Measurements from ENCODE around the gene KIAA1143. TPM values are rescaled to one million over a fixed set of nuclear protein-coding genes. Genes with fewer than 3 reads are reported as not detected.

KIAA1143 gene
- total RNA-seq, 2 experiments from 2014 or later = 18.7 to 39.1 TPM

GRCh38 chr3:44764248-44764647 lies 2.8 kb upstream of the KIAA1143 start:
- peaks cover 26% of the 10 kb centered on the region; the same call in 1 of the 2 replicates for H3K9me3 ChIP-seq (ENCODE audit: low read length)
- H3K4me3 ChIP-seq (ENCODE audit: low read depth, low read length, poor library complexity, severe bottlenecking) = no peak overlapping the region
- BruUV-seq (replicated peaks) = no TSS peak
- no peak overlapping the region for H2AFZ ChIP-seq (ENCODE audit: low read length)
- intact Hi-C loops (cut with micrococcal nuclease; ENCODE audit: unreplicated experiment) = loop anchor here (5.0 to 10.0 kb wide), 2 partner anchors 137 to 1331 kb away; partner anchors contain the start of gene ZNF197
- no peak overlapping the region for H3K27ac ChIP-seq (ENCODE audit: low read depth, low read length, poor library complexity, severe bottlenecking)
- H3K36me3 ChIP-seq (ENCODE audit: insufficient read depth, low read length) = peaks cover 67% of the 10 kb centered on the region
- TF ChIP-seq EZH2phosphoT487 (IDR thresholded peaks at IDR 0.05; ENCODE audit: borderline replicate concordance, low read depth, low read length) (no peak), CTCF (conservative IDR thresholded peaks at IDR 0.05; ENCODE audit: low read length) (no peak)
- ChIA-PET CTCF (ENCODE audit: unreplicated experiment) (no interaction called here), POLR2A (interaction anchor here (0.7 kb wide), 1 partner anchor 19 kb away, joined by 3 read pairs; no protein-coding TSS in a partner anchor)
- H3K4me2 ChIP-seq (ENCODE audit: low read length) = no peak overlapping the region
- no peaks in the 10 kb centered on the region for H4K20me1 ChIP-seq (ENCODE audit: insufficient read depth, low read length)
- H3K4me1 ChIP-seq (ENCODE audit: insufficient read depth, low read length, poor library complexity, severe bottlenecking) = peaks cover 12% of the 10 kb centered on the region
- H3K9me2 ChIP-seq (ENCODE audit: insufficient read depth, low read length) = no peaks in the 10 kb centered on the region
- DNase-seq (ENCODE audit: low spot score) = no peak
- H3K79me2 ChIP-seq (ENCODE audit: insufficient read depth, low read depth, low read length) = peaks cover 86% of the 10 kb centered on the region

DNA sequence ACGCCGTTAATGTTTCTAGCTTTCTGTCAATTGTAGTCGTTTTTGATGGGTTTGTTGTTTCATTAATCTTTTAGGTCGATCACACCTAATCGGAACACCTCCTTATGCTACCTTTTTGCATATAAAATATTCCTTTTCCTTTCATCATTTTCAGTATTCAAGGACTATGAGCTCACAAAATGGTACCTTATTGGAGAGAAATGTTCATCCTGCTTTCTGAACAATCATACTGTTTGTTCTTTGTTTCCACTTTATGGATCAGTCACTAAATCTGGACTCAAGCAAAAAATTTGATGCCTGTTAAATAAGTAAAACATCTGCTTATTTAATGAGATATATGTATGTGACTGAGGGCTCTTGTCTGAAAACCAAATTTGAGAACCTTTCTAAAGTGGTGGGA lies 1.3 kb upstream of the KIAA1143 start:
- H3K4me3 ChIP-seq (ENCODE audit: low read depth, low read length, poor library complexity, severe bottlenecking) = peak overlapping the region; percentile 84
- H4K20me1 ChIP-seq (ENCODE audit: insufficient read depth, low read length) = no peaks in the 10 kb centered on the region
- H2AFZ ChIP-seq (ENCODE audit: low read length) = peak overlapping the region; percentile 60; the same call in 1 of the 2 replicates
- no TSS peak for BruUV-seq (replicated peaks)
- intact Hi-C loops (cut with micrococcal nuclease; ENCODE audit: unreplicated experiment) = loop anchor here (2.0 to 10.0 kb wide), 3 partner anchors 135 to 1332 kb away; partner anchors contain the start of gene ZNF197
- peaks cover 67% of the 10 kb centered on the region for H3K36me3 ChIP-seq (ENCODE audit: insufficient read depth, low read length)
- CTCF ChIA-PET (ENCODE audit: unreplicated experiment) = no interaction called here
- peaks cover 12% of the 10 kb centered on the region for H3K4me1 ChIP-seq (ENCODE audit: insufficient read depth, low read length, poor library complexity, severe bottlenecking)
- peak overlapping the region; percentile 62 for H3K27ac ChIP-seq (ENCODE audit: low read depth, low read length, poor library complexity, severe bottlenecking)
- TF ChIP-seq CTCF (conservative IDR thresholded peaks at IDR 0.05; ENCODE audit: low read length) = no peak
- TF ChIP-seq EZH2phosphoT487 (IDR thresholded peaks at IDR 0.05; ENCODE audit: borderline replicate concordance, low read depth, low read length) = no peak
- peaks cover 88% of the 10 kb centered on the region for H3K79me2 ChIP-seq (ENCODE audit: insufficient read depth, low read depth, low read length)
- H3K9me2 ChIP-seq (ENCODE audit: insufficient read depth, low read length) = no peaks in the 10 kb centered on the region
- peak overlapping the region; percentile 81 for H3K4me2 ChIP-seq (ENCODE audit: low read length)
- DNase-seq (ENCODE audit: low spot score) = peak; percentile 3
- POLR2A ChIA-PET = interaction anchor here (0.6 to 1.5 kb wide), 8 partner anchors 9 to 424 kb away, joined by 3 to 10 read pairs (median 4); partner anchors contain the start of gene TCAIM
- peaks cover 39% of the 10 kb centered on the region for H3K9me3 ChIP-seq (ENCODE audit: low read length)

GRCh38 chr3:44762170-44762677 lies 805 bp upstream of the KIAA1143 start:
- POLR2A ChIA-PET = interaction anchor here (0.6 to 1.5 kb wide), 8 partner anchors 10 to 424 kb away, joined by 3 to 10 read pairs (median 4); partner anchors contain the start of gene TCAIM
- peak; percentile 18 for DNase-seq (ENCODE audit: low spot score)
- peak overlapping the region; percentile 84 for H3K4me3 ChIP-seq (ENCODE audit: low read depth, low read length, poor library complexity, severe bottlenecking)
- no peaks in the 10 kb centered on the region for H4K20me1 ChIP-seq (ENCODE audit: insufficient read depth, low read length)
- H3K36me3 ChIP-seq (ENCODE audit: insufficient read depth, low read length) = peaks cover 68% of the 10 kb centered on the region
- intact Hi-C loops (cut with micrococcal nuclease; ENCODE audit: unreplicated experiment) = loop anchor here (2.0 to 10.0 kb wide), 3 partner anchors 135 to 1333 kb away; partner anchors contain the start of gene ZNF197
- no peak for TF ChIP-seq EZH2phosphoT487 (IDR thresholded peaks at IDR 0.05; ENCODE audit: borderline replicate concordance, low read depth, low read length)
- no peak for TF ChIP-seq CTCF (conservative IDR thresholded peaks at IDR 0.05; ENCODE audit: low read length)
- H3K4me2 ChIP-seq (ENCODE audit: low read length) = peak overlapping the region; percentile 81
- peaks cover 12% of the 10 kb centered on the region for H3K4me1 ChIP-seq (ENCODE audit: insufficient read depth, low read length, poor library complexity, severe bottlenecking)
- peaks cover 89% of the 10 kb centered on the region for H3K79me2 ChIP-seq (ENCODE audit: insufficient read depth, low read depth, low read length)
- BruUV-seq (replicated peaks) = TSS peak; percentile 83
- H3K27ac ChIP-seq (ENCODE audit: low read depth, low read length, poor library complexity, severe bottlenecking) = peak overlapping the region; percentile 62
- CTCF ChIA-PET (ENCODE audit: unreplicated experiment) = no interaction called here
- H3K9me2 ChIP-seq (ENCODE audit: insufficient read depth, low read length) = no peaks in the 10 kb centered on the region
- H3K9me3 ChIP-seq (ENCODE audit: low read length) = peaks cover 43% of the 10 kb centered on the region
- peak overlapping the region; percentile 60 for H2AFZ ChIP-seq (ENCODE audit: low read length)
